DOHH2 (cell line): ENCODE results near the gene RXRA.

Experiments used
- CTCF ChIP-seq: fragments of 200-600 bp; sonication (generic); IDR thresholded peaks from one replicate; pipeline ENCODE4 v1.5.1; 2014; ENCODE audit warnings: antibody characterized with exemption, mild to moderate bottlenecking, low read depth, low read length; ENCODE audit not compliant: poor library complexity, severe bottlenecking
- EZH2phosphoT487 ChIP-seq: fragments of 200-600 bp; sonication (generic); IDR thresholded peaks from 2 replicates; pipeline ENCODE4 v1.6.1; 2017; ENCODE audit warnings: borderline replicate concordance, mild to moderate bottlenecking, antibody characterized with exemption, low read length, moderate library complexity, mixed read lengths

GRCh38 chr9:134305533-134305932 is 20.7 kb upstream of the RXRA start:
- TF ChIP-seq CTCF (no peak), EZH2phosphoT487 (no peak)
